Ishikawa (cell line): ENCODE results near the gene CDC42BPA.

ENCODE experiments used
- CEBPB ChIP-seq: IDR thresholded peaks from 2 replicates; pipeline ENCODE4 v1.6.1; 2012
- CREB1 ChIP-seq: IDR thresholded peaks from 2 replicates; pipeline ENCODE4 v1.6.1; 2012; ENCODE audit warnings: low read depth
- EGR1 ChIP-seq: IDR thresholded peaks from 2 replicates; pipeline ENCODE4 v1.6.1; 2012
- EP300 ChIP-seq: IDR thresholded peaks from 2 replicates; pipeline ENCODE4 v1.6.1; 2012; ENCODE audit warnings: borderline replicate concordance
- FOXM1 ChIP-seq: IDR thresholded peaks from 2 replicates; pipeline ENCODE4 v1.6.1; 2012; ENCODE audit warnings: low read depth, borderline replicate concordance
- MAX ChIP-seq: IDR thresholded peaks from 2 replicates; pipeline ENCODE4 v1.6.1; 2012
- NFIC ChIP-seq: IDR thresholded peaks from 2 replicates; pipeline ENCODE4 v1.6.1; 2012
- RAD21 ChIP-seq: IDR thresholded peaks from 2 replicates; pipeline ENCODE4 v1.6.1; 2012; ENCODE audit warnings: low read depth
- TAF1 ChIP-seq: IDR thresholded peaks from 2 replicates; pipeline ENCODE4 v1.6.1; 2012; ENCODE audit warnings: low read depth, mild to moderate bottlenecking
- TCF12 ChIP-seq: IDR thresholded peaks from 2 replicates; pipeline ENCODE4 v1.6.1; 2012; ENCODE audit warnings: low read depth
- TEAD4 ChIP-seq: IDR thresholded peaks from 2 replicates; pipeline ENCODE4 v1.6.1; 2012
- YY1 ChIP-seq: IDR thresholded peaks from 2 replicates; pipeline ENCODE4 v1.6.1; 2012; ENCODE audit warnings: low read depth
- ZBTB7A ChIP-seq: IDR thresholded peaks from 2 replicates; pipeline ENCODE4 v1.6.1; 2012; ENCODE audit warnings: low read depth
- TF ChIP-seq, protein P1 (sequence below): IDR thresholded peaks from 2 replicates; pipeline ENCODE4 v1.6.1; 2012
- TF ChIP-seq, protein P2 (sequence below): IDR thresholded peaks from 2 replicates; pipeline ENCODE4 v1.6.1; 2012; ENCODE audit warnings: low read depth, mild to moderate bottlenecking

CDC42BPA gene

DNA sequence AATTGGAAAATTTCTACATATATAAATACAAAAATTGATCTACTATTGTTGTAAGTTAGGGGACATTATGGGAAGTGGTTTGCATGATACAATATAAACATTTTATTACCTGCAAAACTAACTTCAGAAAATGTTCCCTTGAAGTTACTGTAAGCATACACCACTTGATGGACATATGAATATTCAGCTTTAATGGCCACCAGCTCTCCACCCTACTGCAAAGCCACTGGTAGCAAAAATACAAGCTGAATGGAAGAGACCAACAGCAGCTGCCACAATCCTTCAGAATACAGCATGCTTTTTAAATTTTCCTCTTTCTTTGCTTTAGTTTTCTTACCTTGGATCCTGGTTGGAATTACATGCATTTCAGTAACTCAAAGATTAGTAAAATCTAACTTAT is 308.4 kb downstream of the CDC42BPA start:
- TF ChIP-seq CEBPB, result no peak
- TF ChIP-seq RAD21, result no peak
- TF ChIP-seq CREB1, result no peak
- no peak for TF ChIP-seq TAF1
- TF ChIP-seq, protein P1, sequence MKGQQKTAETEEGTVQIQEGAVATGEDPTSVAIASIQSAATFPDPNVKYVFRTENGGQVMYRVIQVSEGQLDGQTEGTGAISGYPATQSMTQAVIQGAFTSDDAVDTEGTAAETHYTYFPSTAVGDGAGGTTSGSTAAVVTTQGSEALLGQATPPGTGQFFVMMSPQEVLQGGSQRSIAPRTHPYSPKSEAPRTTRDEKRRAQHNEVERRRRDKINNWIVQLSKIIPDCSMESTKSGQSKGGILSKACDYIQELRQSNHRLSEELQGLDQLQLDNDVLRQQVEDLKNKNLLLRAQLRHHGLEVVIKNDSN, result no peak

GRCh38 chr1:227006226-227006796 is 312.0 kb downstream of the CDC42BPA start:
- TF ChIP-seq TAF1 (no peak), EGR1 (no peak), CEBPB (no peak), ZBTB7A (no peak), TCF12 (no peak), YY1 (no peak), FOXM1 (no peak), MAX (no peak), RAD21 (no peak), CREB1 (no peak), TEAD4 (no peak)
- TF ChIP-seq, protein P2, sequence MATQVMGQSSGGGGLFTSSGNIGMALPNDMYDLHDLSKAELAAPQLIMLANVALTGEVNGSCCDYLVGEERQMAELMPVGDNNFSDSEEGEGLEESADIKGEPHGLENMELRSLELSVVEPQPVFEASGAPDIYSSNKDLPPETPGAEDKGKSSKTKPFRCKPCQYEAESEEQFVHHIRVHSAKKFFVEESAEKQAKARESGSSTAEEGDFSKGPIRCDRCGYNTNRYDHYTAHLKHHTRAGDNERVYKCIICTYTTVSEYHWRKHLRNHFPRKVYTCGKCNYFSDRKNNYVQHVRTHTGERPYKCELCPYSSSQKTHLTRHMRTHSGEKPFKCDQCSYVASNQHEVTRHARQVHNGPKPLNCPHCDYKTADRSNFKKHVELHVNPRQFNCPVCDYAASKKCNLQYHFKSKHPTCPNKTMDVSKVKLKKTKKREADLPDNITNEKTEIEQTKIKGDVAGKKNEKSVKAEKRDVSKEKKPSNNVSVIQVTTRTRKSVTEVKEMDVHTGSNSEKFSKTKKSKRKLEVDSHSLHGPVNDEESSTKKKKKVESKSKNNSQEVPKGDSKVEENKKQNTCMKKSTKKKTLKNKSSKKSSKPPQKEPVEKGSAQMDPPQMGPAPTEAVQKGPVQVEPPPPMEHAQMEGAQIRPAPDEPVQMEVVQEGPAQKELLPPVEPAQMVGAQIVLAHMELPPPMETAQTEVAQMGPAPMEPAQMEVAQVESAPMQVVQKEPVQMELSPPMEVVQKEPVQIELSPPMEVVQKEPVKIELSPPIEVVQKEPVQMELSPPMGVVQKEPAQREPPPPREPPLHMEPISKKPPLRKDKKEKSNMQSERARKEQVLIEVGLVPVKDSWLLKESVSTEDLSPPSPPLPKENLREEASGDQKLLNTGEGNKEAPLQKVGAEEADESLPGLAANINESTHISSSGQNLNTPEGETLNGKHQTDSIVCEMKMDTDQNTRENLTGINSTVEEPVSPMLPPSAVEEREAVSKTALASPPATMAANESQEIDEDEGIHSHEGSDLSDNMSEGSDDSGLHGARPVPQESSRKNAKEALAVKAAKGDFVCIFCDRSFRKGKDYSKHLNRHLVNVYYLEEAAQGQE, result no peak

DNA sequence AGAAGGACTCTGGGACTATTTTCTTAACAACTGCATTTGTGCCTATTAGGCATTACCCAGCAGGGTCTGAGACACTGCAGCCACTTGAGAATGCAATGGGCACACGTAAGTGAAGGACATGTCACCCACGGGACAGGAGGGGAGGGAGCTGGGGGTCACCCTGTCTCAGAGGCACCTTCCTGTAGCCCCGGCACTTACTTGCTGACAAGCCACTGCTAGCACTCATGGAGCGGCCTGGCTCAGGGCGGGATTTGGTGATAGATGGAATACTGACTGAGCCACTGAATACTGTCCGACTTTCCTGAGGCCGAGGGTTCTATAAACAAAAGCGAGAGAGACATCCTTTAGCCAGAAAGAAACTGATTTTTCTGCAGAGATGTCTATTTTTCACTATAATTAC is 313.5 kb downstream of the CDC42BPA start:
- TF ChIP-seq EP300, result no peak
- TF ChIP-seq, protein P1, result no peak
- TF ChIP-seq CEBPB, result no peak
- TF ChIP-seq, protein P2, result no peak

GRCh38 chr1:227003165-227003564 is 315.1 kb downstream of the CDC42BPA start:
- TF ChIP-seq CREB1 (no peak), TAF1 (no peak), RAD21 (no peak), CEBPB (no peak), EGR1 (no peak), YY1 (no peak), FOXM1 (no peak), ZBTB7A (no peak), MAX (no peak), TCF12 (no peak), EP300 (no peak), TEAD4 (no peak), NFIC (no peak)
- TF ChIP-seq, protein P1, result no peak
- TF ChIP-seq, protein P2, result no peak
